SHP77 (cell line): ENCODE data around the gene DDX39B.
"Not testable (repeated sequence)": the region's sequence is repeated elsewhere in the genome, so short reads cannot be mapped to it uniquely, and the experiment has no call there.

ENCODE experiments used
- DNase-seq, 2 experiments: peaks; one replicate each; lab custom pipeline; 2025; lab: John Stamatoyannopoulos, UW

Gene DDX39B

DNA sequence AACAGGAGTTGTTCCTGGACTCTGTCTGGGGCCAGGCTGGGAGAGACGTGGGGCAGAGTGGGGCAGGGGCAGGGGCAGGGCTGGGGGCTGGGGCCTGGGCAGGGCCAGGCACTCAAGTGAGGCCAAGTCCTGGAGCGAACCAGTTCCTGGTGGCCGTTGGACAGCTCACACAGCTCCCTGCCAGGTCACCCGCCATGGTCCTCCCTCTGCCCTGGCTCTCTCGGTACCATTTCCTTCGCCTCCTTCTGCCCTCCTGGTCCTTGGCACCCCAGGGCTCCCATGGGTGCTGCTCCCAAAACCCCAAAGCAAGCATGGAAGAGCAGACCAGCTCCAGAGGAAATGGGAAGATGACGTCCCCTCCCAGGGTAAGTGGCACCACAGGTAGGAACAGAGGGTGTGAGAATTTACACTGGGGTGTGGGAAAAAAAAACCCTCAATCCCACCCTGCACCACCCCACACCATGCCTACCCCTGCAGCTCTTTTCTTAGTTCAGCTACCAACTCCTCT, 12.9 kb downstream of the DDX39B start, which contains the start of gene MCCD1:
Gene MCCD1, plus strand, starts transcription at position 142 of the 508 bp plus-strand sequence. Its CDS starts 53 bp downstream, at position 195.
- DNase-seq: no peak

DNA sequence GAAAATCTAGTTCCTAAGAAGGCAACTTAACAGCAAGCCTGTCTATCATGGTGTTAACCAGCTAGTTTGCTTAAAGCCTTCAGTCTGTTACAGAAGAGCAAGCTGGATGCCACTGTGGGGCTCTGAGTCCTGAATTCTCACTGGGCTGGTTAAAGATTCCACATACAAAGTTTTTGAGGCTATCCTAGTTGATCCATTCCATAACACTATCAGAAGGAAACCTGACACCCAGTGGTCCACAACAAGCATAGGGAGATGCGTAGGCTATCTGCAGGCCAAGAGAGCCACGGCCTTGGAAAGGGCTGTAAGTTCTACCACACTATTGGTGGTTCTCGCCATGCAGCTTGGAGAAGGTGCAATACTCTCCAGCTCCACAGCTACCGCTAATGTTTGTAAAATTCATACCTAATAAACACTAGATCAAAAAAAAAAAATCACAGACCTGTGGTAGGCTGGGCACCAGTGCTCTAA, 13.5 kb downstream of the DDX39B start:
- DNase-seq: no peak

DNA sequence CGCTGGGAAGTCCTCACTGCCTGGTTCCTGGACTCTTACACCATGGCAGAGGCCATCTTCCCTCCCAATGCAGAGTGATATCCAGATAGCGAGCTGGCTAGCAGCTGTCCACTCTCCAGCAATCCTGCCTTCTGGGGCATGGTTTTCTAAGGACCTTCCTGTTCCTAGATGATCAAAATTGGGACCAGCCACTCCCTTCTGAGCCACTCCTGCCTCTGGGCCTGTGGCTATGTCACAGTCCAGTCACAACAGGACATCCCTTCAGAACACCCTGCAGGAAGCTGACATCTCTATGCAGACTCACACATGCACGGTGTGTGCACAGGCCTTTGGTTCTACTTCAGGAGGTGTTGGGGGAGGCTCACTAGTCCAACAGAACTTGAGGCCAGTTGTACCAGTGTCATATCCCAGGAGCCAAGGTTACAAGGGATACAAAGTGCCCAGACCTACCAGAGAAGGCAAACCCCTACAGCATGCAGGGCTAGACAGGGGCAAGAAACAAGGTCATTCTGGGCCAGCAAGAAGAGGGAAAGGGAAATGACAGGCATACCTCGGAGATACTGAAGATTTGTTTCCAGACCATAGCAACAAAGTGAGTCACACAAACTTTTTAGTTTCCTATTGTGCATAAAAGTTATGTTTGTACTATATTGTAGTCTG, 15.7 kb downstream of the DDX39B start:
- no peak for DNase-seq

DNA sequence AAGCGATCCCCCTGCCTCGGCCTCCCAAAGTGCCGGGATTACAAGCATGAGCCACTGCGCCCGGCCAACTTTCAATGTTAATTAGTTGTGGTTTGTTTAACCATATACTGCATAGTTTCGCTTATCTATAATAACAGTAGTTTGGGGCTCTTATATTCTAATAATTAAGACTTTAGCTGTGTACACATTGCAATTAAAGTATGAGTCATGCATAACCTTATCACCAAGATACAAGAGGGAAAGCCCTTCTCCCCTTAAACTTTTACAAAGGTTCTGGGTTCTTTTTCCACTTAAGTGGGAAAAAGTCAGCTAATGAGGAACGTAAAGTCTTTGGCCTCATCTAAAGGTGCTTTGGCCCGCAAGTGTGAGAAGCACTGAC, 16.3 kb downstream of the DDX39B start:
- DNase-seq: no peak

DNA sequence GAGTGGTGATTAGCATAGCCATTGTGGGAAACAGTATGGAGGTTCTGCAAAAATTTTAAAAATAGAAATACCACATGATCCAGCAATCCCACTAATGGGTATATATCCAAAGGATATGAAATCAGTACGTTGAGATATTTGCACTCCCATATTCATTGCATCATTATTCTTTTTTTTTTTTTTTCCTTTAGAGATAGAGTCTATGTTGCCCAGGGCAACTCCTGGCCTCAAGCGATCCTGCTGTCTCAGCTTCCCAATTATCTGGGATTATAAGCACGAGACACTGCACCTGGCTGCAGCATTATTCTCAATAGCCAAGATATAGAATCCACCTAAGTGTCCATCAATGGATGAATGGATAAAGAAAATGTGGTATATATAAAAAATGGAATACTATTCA, 20.0 kb downstream of the DDX39B start:
- no peak for DNase-seq

DNA sequence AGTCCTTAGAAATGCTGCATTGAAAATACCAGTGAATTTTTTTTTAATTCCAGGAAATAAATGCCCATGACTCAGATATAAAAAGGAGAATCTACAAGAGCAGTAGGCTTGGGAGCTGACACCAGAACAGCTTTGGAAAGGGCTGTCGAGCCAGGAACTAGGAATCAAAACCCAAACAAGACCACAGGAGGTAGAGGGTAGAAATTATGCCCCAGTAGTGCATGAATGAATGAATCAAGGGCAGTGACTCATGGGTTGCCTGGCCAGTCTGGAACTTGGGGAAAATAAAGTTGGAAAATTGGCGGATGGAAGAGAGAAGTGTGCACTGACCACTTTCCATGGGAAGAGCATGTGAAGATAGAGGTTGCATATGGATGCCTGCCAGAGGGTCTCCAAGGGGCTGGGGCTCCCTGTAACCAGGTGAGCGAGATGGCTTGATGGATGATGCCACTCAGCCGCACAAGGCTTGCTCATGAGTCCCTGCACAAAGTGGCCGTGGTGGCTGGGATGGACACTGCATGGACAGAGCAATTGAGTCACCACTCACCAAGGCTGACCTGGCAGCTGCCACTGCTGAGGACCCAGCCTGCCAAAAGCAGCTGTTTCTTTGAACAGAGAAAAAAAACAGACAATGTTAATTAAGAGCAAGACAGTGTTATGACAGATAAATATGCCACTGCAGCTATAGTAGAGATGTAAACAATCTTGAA, 28.2 kb downstream of the DDX39B start:
- no peak for DNase-seq

DNA sequence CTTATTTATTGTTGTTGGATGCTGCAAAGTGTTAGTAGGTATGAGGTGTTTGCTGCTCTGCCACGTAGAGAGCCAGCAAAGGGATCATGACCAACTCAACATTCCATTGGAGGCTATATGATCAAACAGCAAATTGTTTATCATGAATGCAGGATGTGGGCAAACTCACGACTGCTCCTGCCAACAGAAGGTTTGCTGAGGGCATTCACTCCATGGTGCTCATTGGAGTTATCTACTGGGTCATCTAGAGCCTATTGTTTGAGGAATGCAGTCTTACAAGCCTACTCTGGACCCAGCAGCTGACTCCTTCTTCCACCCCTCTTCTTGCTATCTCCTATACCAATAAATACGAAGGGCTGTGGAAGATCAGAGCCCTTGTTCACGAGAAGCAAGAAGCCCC, 31.8 kb downstream of the DDX39B start:
- no peak for DNase-seq

DNA sequence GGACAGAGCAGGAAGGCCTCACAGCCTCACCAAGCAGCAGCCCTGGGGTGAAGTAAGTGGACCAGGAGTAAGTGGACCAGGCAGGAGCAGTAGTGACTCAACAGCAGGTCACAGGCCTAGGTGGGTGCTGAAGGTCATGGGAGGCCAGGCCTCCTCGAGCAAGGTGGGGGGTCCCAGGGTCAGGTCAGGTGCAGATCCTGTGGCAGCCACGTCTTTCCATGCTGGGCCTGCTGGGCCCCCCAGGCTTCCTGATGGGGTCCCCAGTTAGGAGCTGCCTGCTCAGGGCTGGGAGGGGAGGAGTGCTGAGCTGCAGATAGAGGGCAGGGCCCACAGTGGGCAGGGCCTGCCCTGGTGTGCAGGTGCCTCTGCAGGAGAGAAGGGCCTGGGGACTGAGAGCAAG, 32.8 kb downstream of the DDX39B start:
- not testable (repeated sequence) for DNase-seq

DNA sequence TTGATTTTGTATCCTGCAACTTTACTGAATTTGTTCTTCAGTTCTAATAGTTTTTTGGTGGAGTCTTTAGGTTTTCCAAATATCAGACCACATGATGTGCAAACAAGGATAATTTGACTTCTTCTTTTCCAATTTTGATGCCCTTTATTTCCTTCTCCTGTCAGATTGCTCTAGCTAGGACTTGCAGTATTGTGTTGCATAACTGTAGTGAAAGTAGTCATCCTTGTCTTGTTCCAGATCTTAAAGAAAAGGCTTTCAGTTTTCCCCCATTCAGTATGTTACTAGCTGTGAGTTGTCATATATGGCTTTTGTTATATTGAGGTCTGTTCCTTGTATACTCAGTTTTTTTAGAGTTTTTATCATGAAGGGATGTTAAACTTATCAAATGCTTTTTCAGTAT, 39.2 kb downstream of the DDX39B start:
- no peak for DNase-seq

DNA sequence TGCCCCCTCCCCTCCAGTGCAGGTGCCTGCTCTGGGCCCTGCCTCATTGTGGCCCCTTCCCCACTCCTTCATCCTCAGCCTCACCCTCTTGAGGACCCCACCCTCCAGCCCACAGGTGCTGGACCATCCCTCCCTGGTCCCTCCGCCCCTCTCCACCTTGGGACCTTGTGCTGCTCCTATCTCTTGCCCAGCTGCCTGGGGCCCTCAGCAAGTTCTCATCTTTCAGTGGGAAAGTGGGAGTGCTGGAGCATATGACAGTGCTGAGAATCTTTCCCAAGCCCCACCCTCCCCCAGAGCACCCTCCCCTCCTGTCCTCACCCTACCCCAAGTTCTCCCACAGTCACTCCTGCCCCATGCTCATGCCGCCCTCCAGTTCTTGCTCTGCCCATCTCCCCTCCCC, 42.2 kb downstream of the DDX39B start:
- DNase-seq: not testable (repeated sequence)

DNA sequence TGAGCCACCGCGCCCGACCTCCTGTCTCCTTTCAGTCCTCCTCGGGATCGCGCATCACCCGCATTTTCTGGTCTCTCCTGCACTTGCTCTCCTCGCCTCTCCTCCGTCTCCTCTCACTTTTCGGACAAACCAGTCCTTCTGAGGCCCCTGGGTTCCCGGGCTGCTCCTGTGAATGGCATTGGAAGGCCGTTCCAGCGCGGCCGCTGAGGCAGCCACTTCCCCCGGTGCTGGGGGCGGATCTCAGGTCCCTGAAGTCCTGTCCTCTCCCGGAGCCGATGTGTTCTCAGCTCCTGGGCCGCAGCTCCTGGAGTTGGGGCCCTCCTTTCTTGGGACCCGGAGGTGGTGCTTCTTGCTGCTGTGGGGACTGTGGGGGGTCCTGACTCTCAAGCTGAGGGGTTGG, 43.1 kb downstream of the DDX39B start:
- no peak for DNase-seq

DNA sequence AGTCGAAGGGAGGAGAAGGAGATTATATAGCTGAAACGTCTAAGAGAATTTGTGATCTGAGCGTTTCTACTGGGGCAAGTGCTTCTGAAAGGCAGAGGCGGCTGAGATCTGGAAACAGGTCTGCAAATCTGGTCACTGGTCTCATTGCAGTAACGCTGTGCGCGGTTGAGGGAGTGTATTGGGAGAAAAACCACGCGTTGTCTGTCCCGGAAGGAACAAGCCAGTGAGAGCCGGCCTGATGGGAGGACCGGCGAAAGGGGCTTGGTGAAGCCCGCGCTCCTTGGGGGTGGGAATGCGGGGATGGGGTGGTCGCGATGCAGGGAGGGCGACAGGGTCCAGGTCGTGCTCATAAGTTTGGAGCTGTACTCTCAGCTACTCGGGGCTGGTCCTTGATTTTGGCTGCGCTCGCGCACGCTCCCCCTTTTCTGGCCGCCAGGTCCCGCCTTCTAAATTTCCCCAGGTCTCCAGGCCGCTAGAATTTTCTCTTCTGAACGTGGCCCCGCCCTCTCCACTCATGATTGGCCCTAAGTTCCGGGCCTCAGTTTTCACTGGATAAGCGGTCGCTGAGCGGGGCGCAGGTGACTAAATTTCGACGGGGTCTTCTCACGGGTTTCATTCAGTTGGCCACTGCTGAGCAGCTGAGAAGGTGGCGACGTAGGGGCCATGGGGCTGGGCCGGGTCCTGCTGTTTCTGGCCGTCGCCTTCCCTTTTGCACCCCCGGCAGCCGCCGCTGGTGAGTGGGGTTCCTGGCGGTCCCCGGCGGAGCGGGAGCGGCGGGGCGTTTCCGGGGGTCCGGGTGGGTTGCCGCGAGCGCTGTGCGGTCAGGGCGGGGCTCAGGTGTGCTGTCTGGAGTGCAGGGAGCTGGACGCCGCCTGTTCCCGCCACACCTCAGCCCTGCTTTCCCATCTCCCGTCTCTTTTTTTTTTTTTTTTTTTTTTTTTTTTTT, 44.0 kb downstream of the DDX39B start, which contains the start of gene MICB:
Gene MICB, plus strand, starts transcription at position 615 of the 946 bp plus-strand sequence. Its CDS starts 49 bp downstream, at position 664.
- no peak for DNase-seq

DNA sequence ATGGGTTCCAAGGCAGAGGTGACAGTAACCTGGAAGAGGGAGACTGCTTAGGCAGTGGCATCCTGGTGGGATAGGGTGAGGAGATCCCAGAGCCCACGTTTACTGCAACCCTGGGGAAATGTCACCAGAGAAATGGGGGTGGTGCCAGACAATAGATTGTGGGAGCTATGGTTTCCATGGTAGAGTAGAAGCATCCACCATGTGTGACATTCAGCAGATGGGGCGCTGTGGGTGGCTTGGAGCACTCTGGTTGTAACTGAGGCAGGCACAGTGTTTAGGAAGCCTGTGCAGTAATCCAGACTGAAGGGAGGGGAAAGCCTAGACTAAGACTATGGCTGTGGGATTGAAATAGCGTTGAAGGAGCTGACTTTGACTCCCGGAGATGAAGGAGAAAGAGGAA, 45.0 kb downstream of the DDX39B start:
- not testable (repeated sequence) for DNase-seq

DNA sequence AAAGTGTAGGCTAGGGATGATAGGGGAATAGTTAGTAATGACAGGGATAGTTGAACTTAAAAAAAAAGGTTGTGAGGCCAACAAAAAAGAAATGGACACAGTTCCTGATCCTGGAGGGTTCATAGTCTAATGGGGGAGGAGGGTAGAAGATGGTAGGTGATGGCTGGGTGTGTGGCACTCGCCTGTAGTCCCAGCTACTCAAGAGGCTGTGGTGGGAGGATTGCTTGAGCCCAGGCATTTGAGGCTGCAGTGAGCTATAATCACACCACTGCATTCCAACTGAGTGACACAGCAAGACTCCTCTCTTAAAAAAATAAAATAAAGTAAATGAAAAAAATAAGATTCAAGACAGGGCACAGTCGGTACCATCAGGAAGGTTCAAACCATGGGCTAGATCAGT, 46.2 kb downstream of the DDX39B start:
- no peak for DNase-seq

DNA sequence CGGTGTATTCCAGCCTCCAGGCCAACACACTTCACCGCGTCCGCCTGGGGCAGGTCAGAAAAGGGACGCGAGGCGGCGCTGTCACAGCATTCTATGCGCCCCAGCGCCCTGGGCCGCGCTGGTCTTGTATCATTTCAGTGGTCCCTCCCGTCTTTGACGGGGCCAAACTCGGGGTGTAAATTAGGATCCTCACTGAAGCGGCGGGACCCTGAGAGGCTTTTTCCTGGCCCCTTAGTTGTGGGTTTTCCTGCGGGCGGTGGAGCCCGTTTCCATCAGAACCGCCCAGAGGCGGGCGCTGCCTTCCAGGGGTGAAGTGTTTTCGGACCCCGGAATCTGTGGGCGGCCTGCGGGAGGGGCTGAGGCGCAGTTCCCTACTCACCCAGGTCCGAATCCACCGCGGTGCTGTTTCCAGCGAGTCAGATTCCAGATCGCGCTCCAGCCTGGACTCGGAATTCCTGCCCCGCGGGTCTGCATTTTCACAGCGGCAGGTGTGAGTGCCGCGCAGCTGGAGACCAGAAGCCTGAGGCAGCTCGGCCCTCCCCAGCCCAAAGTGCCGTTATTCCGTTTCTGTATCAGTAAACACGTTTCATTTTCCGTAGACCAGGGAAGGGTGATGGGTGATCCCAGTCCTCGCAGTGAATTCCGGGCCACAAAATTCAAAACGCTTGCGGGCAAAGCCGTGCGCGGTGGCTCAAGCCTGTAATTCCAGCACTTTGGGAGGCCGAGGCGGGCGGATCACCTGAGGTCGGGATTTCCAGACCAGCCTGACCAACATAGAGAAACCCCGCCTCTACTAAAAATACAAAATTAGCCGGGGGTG, 47.7 kb downstream of the DDX39B start:
- DNase-seq: peak; percentile 58 to 64

DNA sequence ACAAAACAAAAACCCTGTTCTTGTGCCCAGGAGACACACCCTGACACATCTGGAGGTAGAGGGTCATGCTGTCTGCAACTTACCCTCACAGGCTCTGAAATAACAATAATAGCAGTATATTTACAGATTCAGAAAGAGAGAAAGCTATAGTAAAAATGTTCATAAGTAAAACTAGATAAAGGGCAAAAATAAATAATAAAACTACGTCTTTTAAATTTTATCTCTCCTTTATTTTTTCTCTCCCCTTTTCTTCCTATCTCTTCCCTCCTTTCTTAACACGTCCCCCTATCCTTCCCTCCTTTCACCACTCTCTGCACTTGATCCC, 48.3 kb downstream of the DDX39B start:
- not testable (repeated sequence) for DNase-seq

DNA sequence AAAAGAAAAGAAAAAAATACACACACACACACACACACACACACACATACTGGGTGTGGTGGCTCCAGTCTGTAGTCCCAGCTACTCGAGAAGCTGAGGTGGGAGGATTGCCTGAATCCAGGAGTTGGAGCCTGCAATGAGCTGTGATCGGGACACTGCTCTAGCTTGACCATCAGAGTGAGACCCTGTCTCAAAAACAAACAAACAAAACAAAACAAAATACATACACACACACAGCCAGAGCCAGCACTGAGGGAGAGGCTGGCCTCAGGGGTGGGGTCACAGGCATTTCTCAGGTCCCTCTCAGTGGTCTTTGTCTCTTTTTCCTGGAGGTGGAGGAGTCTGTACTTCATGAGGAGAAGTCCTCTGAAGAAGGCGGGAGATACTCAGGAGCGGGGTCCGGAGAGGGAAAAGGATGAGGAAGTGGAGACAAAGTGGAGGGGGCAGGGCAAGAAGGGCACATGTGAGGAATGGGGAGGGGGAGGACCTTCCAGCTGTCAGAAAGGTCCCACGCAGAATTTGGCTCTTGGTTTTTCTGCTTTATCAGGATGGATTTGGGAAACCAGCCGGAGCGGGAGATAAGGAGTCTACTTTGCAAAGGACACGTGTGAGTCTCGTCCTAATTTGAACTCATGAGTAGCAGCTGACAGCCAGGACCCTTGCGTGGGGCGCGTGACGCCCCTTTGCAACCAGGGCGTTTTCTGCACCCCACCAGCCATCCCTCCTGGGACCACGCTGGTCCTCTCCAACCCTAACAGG, 51.5 kb downstream of the DDX39B start:
- no peak for DNase-seq

DNA sequence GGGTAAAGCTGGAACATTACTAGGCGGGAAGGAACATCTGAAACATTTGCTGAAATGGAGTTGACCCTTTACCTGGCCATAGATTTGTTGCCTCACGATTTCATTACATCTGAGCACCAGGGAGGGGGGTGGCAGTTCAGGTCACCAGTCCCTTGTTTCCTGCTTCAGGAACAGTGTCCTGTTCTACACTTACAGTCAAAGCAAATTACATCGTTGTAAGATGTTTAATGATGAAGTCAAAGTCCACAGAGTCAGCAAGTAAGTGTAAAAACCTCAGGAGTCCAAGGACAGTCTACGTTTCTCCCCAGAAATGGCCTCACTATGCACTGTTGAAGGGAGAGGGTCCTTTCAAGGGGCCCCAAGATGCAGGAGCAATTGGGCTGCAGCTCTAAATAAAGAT, 52.7 kb downstream of the DDX39B start:
- no peak for DNase-seq

DNA sequence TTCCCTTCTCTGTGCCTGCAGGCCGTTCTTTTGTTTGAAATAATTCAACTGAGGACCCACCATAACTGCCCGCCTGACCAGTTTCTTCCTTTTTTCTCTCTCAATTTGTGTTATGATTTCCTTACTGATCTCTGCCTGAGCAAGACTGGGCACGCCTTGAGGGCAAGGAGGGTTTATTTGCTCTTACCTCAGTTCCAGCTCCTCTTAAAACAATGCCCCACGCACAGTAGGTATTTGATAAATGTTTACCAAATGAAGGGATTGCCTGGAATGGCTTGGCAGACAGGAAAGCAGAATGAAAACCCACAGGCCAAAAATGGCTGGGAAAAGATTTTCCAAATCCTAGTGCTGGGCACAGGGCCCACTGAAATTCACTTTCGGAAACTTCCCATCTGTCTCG, 54.1 kb downstream of the DDX39B start:
- DNase-seq: not testable (repeated sequence)

DNA sequence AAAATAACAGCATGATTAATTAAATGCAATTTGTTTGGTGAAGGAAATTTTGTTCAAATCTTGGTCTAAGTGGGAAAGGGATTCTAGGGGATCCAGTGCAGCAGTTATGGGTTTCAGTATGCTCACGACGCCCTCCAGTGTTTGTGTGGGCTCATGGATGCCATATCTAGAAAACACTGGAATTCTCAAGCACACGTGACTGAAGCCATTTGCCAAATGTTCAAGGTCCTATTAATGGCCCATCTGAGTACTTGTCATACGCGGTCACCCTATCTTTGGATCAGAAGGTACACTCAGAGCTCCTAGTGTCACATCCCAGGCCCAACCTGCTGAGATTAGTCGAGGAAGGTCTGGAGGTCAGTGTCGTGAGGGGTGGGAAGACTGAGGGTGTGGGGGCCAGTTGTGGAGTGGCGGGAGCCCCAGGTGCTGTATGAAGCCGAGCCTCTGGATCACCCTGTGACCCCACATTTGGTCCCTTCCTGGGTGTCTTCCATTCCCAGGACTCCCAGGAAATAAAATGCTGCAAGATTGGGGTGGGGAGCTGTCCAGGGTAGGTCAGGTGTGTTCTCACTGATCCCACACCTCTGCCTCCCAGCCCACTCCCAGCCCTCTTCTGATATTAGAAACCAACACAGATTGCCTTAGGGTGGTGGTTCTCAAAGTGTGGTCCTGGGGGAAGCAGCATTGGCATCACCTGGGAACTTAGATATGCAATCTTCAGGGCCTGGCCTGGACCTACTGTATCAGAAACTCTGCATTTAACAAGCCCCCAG, 55.6 kb downstream of the DDX39B start:
- not testable (repeated sequence) for DNase-seq
